SK-N-SH treated with all-trans-retinoic acid at 6 μM for 48 hours (cell line): ENCODE results near the gene NANOS1.

Experiments used
- ATAC-seq: fragments of 200-7000 bp; cut with Tn5 transposase; 3 replicates; pipeline ENCODE4 v1.9.1; 2020; ENCODE audit warnings: mild to moderate bottlenecking, moderate library complexity
- ARNTL ChIP-seq: fragments of 450-650 bp; formaldehyde crosslinking; IDR thresholded peaks from 2 replicates; pipeline ENCODE4 v1.5.0; 2020; ENCODE audit warnings: low read depth, mild to moderate bottlenecking, moderate library complexity, borderline replicate concordance
- BACH2 ChIP-seq: fragments of 250-450 bp; sonication (Bioruptor Pico); IDR thresholded peaks from 2 replicates; pipeline ENCODE4 v1.9.0; 2021; ENCODE audit warnings: mild to moderate bottlenecking, borderline replicate concordance
- CREB5 ChIP-seq: fragments of 250-450 bp; sonication (Bioruptor Pico); IDR thresholded peaks from 2 replicates; pipeline ENCODE4 v1.5.1; 2020; ENCODE audit warnings: low read depth, mild to moderate bottlenecking, moderate library complexity
- CSDC2 ChIP-seq: fragments of 250-450 bp; sonication (Bioruptor Pico); IDR thresholded peaks from 2 replicates; pipeline ENCODE4 v1.5.0; 2020; ENCODE audit warnings: mild to moderate bottlenecking, moderate library complexity
- CSRNP3 ChIP-seq: fragments of 250-450 bp; sonication (Bioruptor Pico); IDR thresholded peaks from 2 replicates; pipeline ENCODE4 v1.5.1; 2021; ENCODE audit warnings: mild to moderate bottlenecking, moderate library complexity
- ESRRG ChIP-seq: fragments of 250-450 bp; sonication (Bioruptor Pico); IDR thresholded peaks from 2 replicates; pipeline ENCODE4 v1.6.1; 2021; ENCODE audit warnings: mild to moderate bottlenecking
- GLIS3 ChIP-seq: fragments of 250-450 bp; sonication (Bioruptor Pico); IDR thresholded peaks from 2 replicates; pipeline ENCODE4 v1.5.0; 2020; ENCODE audit warnings: mild to moderate bottlenecking, moderate library complexity
- ISL1 ChIP-seq: fragments of 250-450 bp; sonication (Bioruptor Pico); IDR thresholded peaks from 2 replicates; pipeline ENCODE4 v2.1.2; 2022; ENCODE audit warnings: mild to moderate bottlenecking, moderate library complexity
- OSR1 ChIP-seq: fragments of 250-450 bp; sonication (Bioruptor Pico); IDR thresholded peaks from 2 replicates; pipeline ENCODE4 v1.8.0; 2022; ENCODE audit warnings: moderate library complexity, mild to moderate bottlenecking, inconsistent platforms
- POU6F1 ChIP-seq: fragments of 250-450 bp; sonication (Bioruptor Pico); IDR thresholded peaks from 2 replicates; pipeline ENCODE4 v1.8.0; 2021; ENCODE audit warnings: low read depth, mild to moderate bottlenecking, moderate library complexity, borderline replicate concordance
- PPARA ChIP-seq: fragments of 250-450 bp; sonication (Bioruptor Pico); IDR thresholded peaks from 2 replicates; pipeline ENCODE4 v1.5.0; 2020; ENCODE audit warnings: mild to moderate bottlenecking, borderline replicate concordance
- RARB ChIP-seq: fragments of 250-450 bp; sonication (Bioruptor Pico); IDR thresholded peaks from 2 replicates; pipeline ENCODE4 v1.8.0; 2021; ENCODE audit warnings: mild to moderate bottlenecking, moderate library complexity
- SNAI2 ChIP-seq: fragments of 250-450 bp; sonication (Bioruptor Pico); IDR thresholded peaks from 2 replicates; pipeline ENCODE4 v1.5.0; 2020; ENCODE audit warnings: mild to moderate bottlenecking, moderate library complexity
- TCF4 ChIP-seq: fragments of 250-450 bp; sonication (Bioruptor Pico); IDR thresholded peaks from 2 replicates; pipeline ENCODE4 v1.8.0; 2021; ENCODE audit warnings: mild to moderate bottlenecking, moderate library complexity, borderline replicate concordance
- TOX ChIP-seq: fragments of 250-450 bp; sonication (Bioruptor Pico); IDR thresholded peaks from 2 replicates; pipeline ENCODE4 v1.8.0; 2021; ENCODE audit warnings: mild to moderate bottlenecking, moderate library complexity, borderline replicate concordance
- TSHZ2 ChIP-seq: fragments of 250-450 bp; sonication (Bioruptor Pico); IDR thresholded peaks from 2 replicates; pipeline ENCODE4 v1.5.0; 2020; ENCODE audit warnings: mild to moderate bottlenecking, moderate library complexity
- ZC3H10 ChIP-seq: fragments of 250-450 bp; sonication (Bioruptor Pico); IDR thresholded peaks from 2 replicates; pipeline ENCODE4 v1.5.1; 2021; ENCODE audit warnings: mild to moderate bottlenecking, moderate library complexity
- ZFP3 ChIP-seq: fragments of 250-450 bp; sonication (Bioruptor Pico); IDR thresholded peaks from 2 replicates; pipeline ENCODE4 v1.5.0; 2020; ENCODE audit warnings: mild to moderate bottlenecking, moderate library complexity
- ZFP30 ChIP-seq: fragments of 450-650 bp; formaldehyde crosslinking; IDR thresholded peaks from 2 replicates; pipeline ENCODE4 v1.5.0; 2022; ENCODE audit warnings: mild to moderate bottlenecking, moderate library complexity
- ZNF565 ChIP-seq: fragments of 450-650 bp; formaldehyde crosslinking; conservative IDR thresholded peaks from 2 replicates; pipeline ENCODE4 v1.5.0; 2020; ENCODE audit warnings: low read depth, mild to moderate bottlenecking, moderate library complexity
- ZNF70 ChIP-seq: fragments of 450-650 bp; formaldehyde crosslinking; IDR thresholded peaks from 2 replicates; pipeline ENCODE4 v1.5.0; 2020; ENCODE audit warnings: mild to moderate bottlenecking, moderate library complexity
- ZNF8 ChIP-seq: fragments of 450-650 bp; formaldehyde crosslinking; IDR thresholded peaks from 2 replicates; pipeline ENCODE4 v1.5.0; 2020; ENCODE audit warnings: mild to moderate bottlenecking, moderate library complexity
- TF ChIP-seq, protein P1 (sequence below): fragments of 250-450 bp; sonication (Bioruptor Pico); IDR thresholded peaks from 2 replicates; pipeline ENCODE4 v1.8.0; 2020; ENCODE audit warnings: mild to moderate bottlenecking, moderate library complexity, borderline replicate concordance

The NANOS1 gene

DNA sequence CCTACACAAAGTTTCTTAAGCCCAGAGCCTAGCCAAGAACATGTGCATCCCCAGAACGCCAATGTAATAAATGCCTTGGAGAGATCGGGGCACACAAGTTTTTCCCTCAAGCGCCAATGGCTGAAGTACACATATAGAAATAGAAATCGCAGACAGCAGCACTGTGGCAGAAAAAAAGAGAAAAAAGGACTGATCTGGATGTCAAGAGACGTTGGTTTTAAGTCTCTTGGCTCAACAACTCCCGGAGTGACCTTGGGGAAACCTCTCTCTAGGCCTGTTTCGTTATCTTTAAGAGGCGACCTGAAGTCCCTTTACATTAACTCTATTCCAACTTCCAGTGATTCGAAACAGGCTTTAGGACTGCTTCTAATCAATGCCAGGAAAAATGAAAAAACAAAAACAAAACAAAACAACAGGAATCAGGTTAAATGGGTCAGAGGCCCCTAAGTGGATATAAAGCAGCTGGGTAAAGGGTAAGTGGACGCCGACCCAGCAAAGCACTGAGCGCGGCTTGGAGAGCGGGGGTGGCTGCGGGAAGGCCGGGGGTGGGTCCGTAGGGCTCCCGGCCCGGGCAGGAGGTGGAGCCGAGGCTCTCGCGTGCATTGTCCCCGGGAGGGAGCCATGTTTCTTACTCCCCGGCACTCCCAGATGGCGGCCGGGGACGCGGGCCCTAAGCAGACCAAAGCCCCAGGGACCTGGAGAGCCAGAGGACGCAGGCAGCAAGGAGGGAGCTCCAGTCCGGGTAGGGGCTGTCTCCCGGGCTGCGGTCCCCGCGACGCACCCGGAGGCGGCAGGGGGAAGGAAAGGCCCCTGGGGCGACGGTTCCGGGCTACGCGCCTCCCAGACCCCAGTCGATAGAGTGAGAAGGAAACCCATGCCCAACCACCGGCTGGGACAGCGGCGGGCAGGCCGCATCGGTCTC, 50.3 kb downstream of the NANOS1 start:
- TF ChIP-seq POU6F1 (CRISPR knock-in tag) (no peak), TCF4 (CRISPR knock-in tag) (no peak), ZFP30 (no peak), CSRNP3 (CRISPR knock-in tag) (no peak), CREB5 (CRISPR knock-in tag) (no peak), GLIS3 (CRISPR knock-in tag) (no peak), SNAI2 (no peak), ZNF8 (CRISPR knock-in tag) (no peak), ZC3H10 (CRISPR knock-in tag) (no peak), ISL1 (CRISPR knock-in tag) (no peak), OSR1 (CRISPR knock-in tag) (no peak), CSDC2 (CRISPR knock-in tag) (no peak), TSHZ2 (CRISPR knock-in tag) (no peak), ZNF565 (CRISPR knock-in tag) (no peak), TOX (CRISPR knock-in tag) (no peak), ESRRG (CRISPR knock-in tag) (no peak), ZFP3 (CRISPR knock-in tag) (no peak), BACH2 (CRISPR knock-in tag) (no peak), ZNF70 (CRISPR knock-in tag) (no peak), ARNTL (CRISPR knock-in tag) (no peak)
- peak; percentile 91 for ATAC-seq

DNA sequence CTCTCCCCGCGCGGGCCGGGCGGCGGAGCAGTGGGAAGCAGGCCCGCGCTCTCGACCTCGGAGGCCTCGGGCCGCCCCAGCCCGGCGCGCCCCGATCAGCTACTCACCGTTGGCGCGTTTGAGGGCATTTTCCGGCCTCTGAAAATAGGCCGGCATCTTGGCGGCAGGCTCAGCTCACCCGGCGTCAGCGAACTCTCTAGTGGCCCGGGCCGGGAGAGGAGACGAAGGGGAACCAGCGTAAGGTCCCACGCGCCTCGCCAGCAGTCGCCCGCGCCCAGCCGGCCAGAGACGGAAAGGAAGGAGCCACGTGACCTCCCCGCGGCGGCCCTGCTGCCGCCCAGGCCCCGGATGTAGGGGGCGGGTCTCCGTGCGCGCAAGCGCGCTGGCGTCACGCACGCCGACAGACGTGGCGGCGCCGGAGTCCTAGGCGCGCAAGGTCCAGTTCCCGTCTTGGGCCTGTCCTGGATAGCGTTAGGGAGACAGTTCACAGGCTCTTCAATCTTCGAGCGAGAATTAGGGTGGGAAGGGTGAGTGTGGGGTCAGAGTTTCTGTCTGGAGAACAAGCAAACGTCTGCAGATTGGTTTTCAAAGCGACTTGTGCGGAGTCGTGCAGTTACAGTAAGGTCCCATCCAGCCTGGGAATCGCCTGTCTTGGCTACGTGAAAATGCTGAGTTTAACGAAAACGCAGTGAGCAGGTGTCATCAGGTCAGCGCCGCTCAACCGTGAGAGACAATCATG, 51.2 kb downstream of the NANOS1 start, which contains the start of gene EIF3A:
TSS of gene EIF3A (minus strand) at position 297 of the 739 bp plus-strand sequence. CDS start at position 156, 141 bp downstream.
- TF ChIP-seq TOX (CRISPR knock-in tag), result no peak
- no peak for TF ChIP-seq ZNF8 (CRISPR knock-in tag)
- no peak for TF ChIP-seq TCF4 (CRISPR knock-in tag)
- TF ChIP-seq CREB5 (CRISPR knock-in tag), result no peak
- TF ChIP-seq PPARA (CRISPR knock-in tag), result no peak
- TF ChIP-seq ISL1 (CRISPR knock-in tag), result no peak
- no peak for TF ChIP-seq ARNTL (CRISPR knock-in tag)
- TF ChIP-seq ZC3H10 (CRISPR knock-in tag), result no peak
- no peak for TF ChIP-seq ESRRG (CRISPR knock-in tag)
- TF ChIP-seq POU6F1 (CRISPR knock-in tag), result no peak
- no peak for TF ChIP-seq OSR1 (CRISPR knock-in tag)
- TF ChIP-seq SNAI2, result no peak
- TF ChIP-seq, protein P1, sequence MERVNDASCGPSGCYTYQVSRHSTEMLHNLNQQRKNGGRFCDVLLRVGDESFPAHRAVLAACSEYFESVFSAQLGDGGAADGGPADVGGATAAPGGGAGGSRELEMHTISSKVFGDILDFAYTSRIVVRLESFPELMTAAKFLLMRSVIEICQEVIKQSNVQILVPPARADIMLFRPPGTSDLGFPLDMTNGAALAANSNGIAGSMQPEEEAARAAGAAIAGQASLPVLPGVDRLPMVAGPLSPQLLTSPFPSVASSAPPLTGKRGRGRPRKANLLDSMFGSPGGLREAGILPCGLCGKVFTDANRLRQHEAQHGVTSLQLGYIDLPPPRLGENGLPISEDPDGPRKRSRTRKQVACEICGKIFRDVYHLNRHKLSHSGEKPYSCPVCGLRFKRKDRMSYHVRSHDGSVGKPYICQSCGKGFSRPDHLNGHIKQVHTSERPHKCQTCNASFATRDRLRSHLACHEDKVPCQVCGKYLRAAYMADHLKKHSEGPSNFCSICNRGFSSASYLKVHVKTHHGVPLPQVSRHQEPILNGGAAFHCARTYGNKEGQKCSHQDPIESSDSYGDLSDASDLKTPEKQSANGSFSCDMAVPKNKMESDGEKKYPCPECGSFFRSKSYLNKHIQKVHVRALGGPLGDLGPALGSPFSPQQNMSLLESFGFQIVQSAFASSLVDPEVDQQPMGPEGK (CRISPR knock-in tag), result no peak
- no peak for TF ChIP-seq RARB (CRISPR knock-in tag)
- TF ChIP-seq ZNF565 (CRISPR knock-in tag), result no peak
- no peak; the same call in 1 of the 2 replicates for TF ChIP-seq CSDC2 (CRISPR knock-in tag)
- TF ChIP-seq BACH2 (CRISPR knock-in tag), result no peak
- peak; percentile 88 for ATAC-seq
